Trophoblast cell (in vitro differentiated cells and primary cell): ENCODE results near the gene NRDE2.

Experiments
- DNase-seq, 2 donors: peaks; one replicate each; pipeline ENCODE4 v3.0.0-alpha.2; 2016
- H2AFZ ChIP-seq: 2 replicates; pipeline ENCODE4 v1.6.1; 2013; ENCODE audit warnings: low read length, moderate library complexity, mild to moderate bottlenecking; ENCODE audit not compliant: insufficient read depth, poor library complexity
- H2AK5ac ChIP-seq: 2 replicates; pipeline ENCODE4 v1.6.1; 2013; ENCODE audit warnings: mild to moderate bottlenecking, low read length
- H2BK120ac ChIP-seq: 2 replicates; pipeline ENCODE4 v1.6.1; 2013; ENCODE audit warnings: low read length, mild to moderate bottlenecking, moderate library complexity; ENCODE audit not compliant: insufficient read depth, poor library complexity
- H2BK12ac ChIP-seq: 2 replicates; pipeline ENCODE4 v1.6.1; 2013; ENCODE audit warnings: mild to moderate bottlenecking, low read length, moderate library complexity
- H2BK5ac ChIP-seq: 2 replicates; pipeline ENCODE4 v1.6.1; 2013; ENCODE audit warnings: low read length, low read depth, moderate library complexity, mild to moderate bottlenecking; ENCODE audit not compliant: poor library complexity
- H3K14ac ChIP-seq: 2 replicates; pipeline ENCODE4 v1.6.1; 2013; ENCODE audit warnings: mild to moderate bottlenecking, low read length
- H3K18ac ChIP-seq: 2 replicates; pipeline ENCODE4 v1.6.1; 2013; ENCODE audit warnings: mild to moderate bottlenecking, low read length
- H3K23ac ChIP-seq: 2 replicates; pipeline ENCODE4 v1.6.1; 2013; ENCODE audit warnings: low read length
- H3K27ac ChIP-seq: 2 replicates; pipeline ENCODE4 v1.5.1; 2013; ENCODE audit warnings: low read depth, mild to moderate bottlenecking, inconsistent platforms, low read length, moderate library complexity
- H3K27me3 ChIP-seq: 2 replicates; pipeline ENCODE4 v1.6.1; 2013; ENCODE audit warnings: inconsistent platforms, mild to moderate bottlenecking, low read length, moderate library complexity; ENCODE audit not compliant: insufficient read depth
- H3K36me3 ChIP-seq, 2 experiments: 1 replicate in 1 of 2; 2 replicates in 1 of 2; pipeline ENCODE4 v1.6.1; 2013; ENCODE audit warnings: low read length in 2 of 2, mild to moderate bottlenecking in 2 of 2, moderate library complexity in 1 of 2; ENCODE audit not compliant: insufficient read depth in 2 of 2, control insufficient read depth in 1 of 2
- H3K4ac ChIP-seq: 2 replicates; pipeline ENCODE4 v1.6.1; 2013; ENCODE audit warnings: low read depth, mild to moderate bottlenecking, low read length, moderate library complexity
- H3K4me1 ChIP-seq, 2 experiments: 1 replicate in 1 of 2; 2 replicates in 1 of 2; pipeline ENCODE4 v1.6.1; 2013; ENCODE audit warnings: low read length in 2 of 2, mild to moderate bottlenecking in 2 of 2, moderate library complexity in 1 of 2; ENCODE audit not compliant: insufficient read depth in 2 of 2, control insufficient read depth in 1 of 2
- H3K4me2 ChIP-seq: 2 replicates; pipeline ENCODE4 v1.6.1; 2013; ENCODE audit warnings: inconsistent platforms, mild to moderate bottlenecking, low read length, moderate library complexity
- H3K4me3 ChIP-seq: 2 replicates; pipeline ENCODE4 v1.5.1; 2013; ENCODE audit warnings: mild to moderate bottlenecking, low read depth, low read length, inconsistent platforms
- H3K79me1 ChIP-seq: one replicate; pipeline ENCODE4 v1.6.1; 2013; ENCODE audit warnings: low read length
- H3K79me2 ChIP-seq: 2 replicates; pipeline ENCODE4 v1.6.1; 2013; ENCODE audit warnings: low read length, mild to moderate bottlenecking; ENCODE audit not compliant: control insufficient read depth, insufficient read depth, poor library complexity
- H3K9ac ChIP-seq: 2 replicates; pipeline ENCODE4 v1.6.1; 2013; ENCODE audit warnings: mild to moderate bottlenecking, low read length
- H3K9me3 ChIP-seq: 2 replicates; pipeline ENCODE4 v1.6.1; 2013; ENCODE audit warnings: low read depth, mild to moderate bottlenecking, control low read depth, inconsistent platforms, low read length; ENCODE audit not compliant: insufficient read depth
- H4K12ac ChIP-seq: 2 replicates; pipeline ENCODE4 v1.6.1; 2013; ENCODE audit warnings: low read depth, mild to moderate bottlenecking, low read length, moderate library complexity
- H4K8ac ChIP-seq: 2 replicates; pipeline ENCODE4 v1.6.1; 2013; ENCODE audit warnings: low read depth, mild to moderate bottlenecking, low read length, moderate library complexity
- H4K91ac ChIP-seq: one replicate; pipeline ENCODE4 v1.6.1; 2013; ENCODE audit warnings: low read depth, mild to moderate bottlenecking, low read length, moderate library complexity
- WGBS: extraction: QIAGEN DNeasy Blood & Tissue Kit; methylation state at CpG from one replicate; pipeline ENCODE4 v1.1.7; 2013; ENCODE audit warnings: missing lambda C conversion rate; ENCODE audit not compliant: insufficient read length, insufficient coverage; ENCODE audit errors: extremely low coverage; 5-methylcytosine and 5-hydroxymethylcytosine counted together

Gene NRDE2

GRCh38 chr14:90281756-90282155, 50.0 kb downstream of the NRDE2 start:
- Histone ChIP-seq H3K14ac (no peak overlapping the region), H3K4me3 (no peak overlapping the region), H3K27ac (no peak overlapping the region), H3K4me2 (no peak overlapping the region), H4K12ac (no peak overlapping the region), H2AK5ac (no peak overlapping the region), H4K8ac (no peak overlapping the region), H3K23ac (no peak overlapping the region), H3K36me3 (peaks cover 19 to 29% of the 10 kb centered on the region in 2 experiments), H3K4me1 (peaks cover 0 to 7% of the 10 kb centered on the region in 2 experiments), H3K9ac (no peak overlapping the region), H2AFZ (no peak overlapping the region), H3K27me3 (no peaks in the 10 kb centered on the region), H3K79me1 (no peaks in the 10 kb centered on the region), H4K91ac (no peak overlapping the region), H3K4ac (no peak overlapping the region), H2BK5ac (no peak overlapping the region), H3K18ac (no peak overlapping the region), H2BK12ac (no peak overlapping the region), H3K9me3 (no peaks in the 10 kb centered on the region), H3K79me2 (no peaks in the 10 kb centered on the region), H2BK120ac (no peak overlapping the region)
- DNase-seq = no peak

DNA sequence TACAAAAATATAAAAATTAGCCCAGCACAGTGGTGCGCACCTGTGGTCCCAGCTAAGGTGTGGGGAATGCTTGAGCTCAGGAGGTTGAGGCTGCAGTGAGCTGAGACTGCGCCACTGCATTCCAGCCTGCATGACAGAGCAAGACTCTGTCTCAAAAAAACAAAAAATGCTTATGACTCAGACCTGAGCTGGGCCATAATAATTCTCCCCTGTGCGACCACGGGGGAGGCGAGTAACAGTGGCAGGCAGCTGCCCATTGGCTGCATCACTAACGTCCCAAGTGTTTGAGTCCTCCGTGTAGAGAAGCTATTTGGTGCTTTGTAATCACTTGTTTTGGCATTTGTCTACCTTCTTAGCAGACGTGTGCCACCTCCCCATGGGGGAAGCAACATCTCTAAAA, 50.5 kb downstream of the NRDE2 start:
- H3K9ac ChIP-seq = no peak overlapping the region
- no peak overlapping the region for H3K14ac ChIP-seq

DNA sequence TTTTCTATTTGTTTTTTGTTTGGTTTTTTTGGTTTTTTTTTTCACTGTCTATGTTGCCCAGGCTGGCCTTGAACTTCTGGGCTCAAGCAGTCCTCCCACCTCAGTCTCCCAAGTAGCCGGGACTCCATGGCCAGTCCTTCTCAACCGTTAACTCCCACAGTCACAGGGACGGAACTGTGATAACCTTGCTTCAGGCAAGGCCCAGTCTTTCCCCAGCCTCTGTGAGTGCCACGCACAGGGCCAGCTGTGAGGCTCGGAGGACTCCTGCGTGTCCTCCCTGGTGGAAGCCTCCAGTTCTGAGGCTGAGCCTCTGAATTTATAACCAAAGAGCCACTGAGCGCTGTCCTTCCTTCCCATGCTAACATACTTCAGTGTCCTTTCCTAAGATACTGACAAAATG, 51.6 kb downstream of the NRDE2 start:
- Histone ChIP-seq H3K9me3 (no peaks in the 10 kb centered on the region), H3K27ac (no peak overlapping the region), H3K23ac (no peak overlapping the region), H2BK5ac (no peak overlapping the region), H3K27me3 (no peaks in the 10 kb centered on the region), H3K18ac (no peak overlapping the region), H2BK120ac (no peak overlapping the region), H4K91ac (no peak overlapping the region), H3K4ac (no peak overlapping the region), H2BK12ac (no peak overlapping the region), H3K4me1 (peaks cover 0 to 7% of the 10 kb centered on the region in 2 experiments), H2AFZ (no peak overlapping the region), H4K8ac (no peak overlapping the region), H3K79me2 (no peaks in the 10 kb centered on the region), H4K12ac (no peak overlapping the region), H3K79me1 (no peaks in the 10 kb centered on the region), H3K14ac (no peak overlapping the region), H3K4me3 (no peak overlapping the region), H2AK5ac (no peak overlapping the region), H3K36me3 (peaks cover 19 to 28% of the 10 kb centered on the region in 2 experiments), H3K9ac (no peak overlapping the region), H3K4me2 (no peak overlapping the region)
- DNase-seq = no peak
- WGBS = no CpG with 5 or more reads among the region's 7 CpGs

More for the DNA sequence above, 50.5 kb downstream of the NRDE2 start:
- H3K23ac ChIP-seq = no peak overlapping the region
- no peak overlapping the region for H3K4ac ChIP-seq
- H3K79me2 ChIP-seq = no peaks in the 10 kb centered on the region
- no peaks in the 10 kb centered on the region for H3K79me1 ChIP-seq
- no peaks in the 10 kb centered on the region for H3K27me3 ChIP-seq
- WGBS = no CpG with 5 or more reads among the region's 8 CpGs
- peak; percentile 56 to 75 for DNase-seq
- no peak overlapping the region for H3K4me2 ChIP-seq
- H4K8ac ChIP-seq = no peak overlapping the region
- peaks cover 19 to 26% of the 10 kb centered on the region in 2 experiments for H3K36me3 ChIP-seq
- H3K18ac ChIP-seq = no peak overlapping the region
- H3K9me3 ChIP-seq = no peaks in the 10 kb centered on the region
- no peak overlapping the region for H2BK5ac ChIP-seq
- peaks cover 0 to 7% of the 10 kb centered on the region in 2 experiments for H3K4me1 ChIP-seq
- H4K12ac ChIP-seq = no peak overlapping the region
- H2BK12ac ChIP-seq = no peak overlapping the region
- H2AFZ ChIP-seq = no peak overlapping the region
- no peak overlapping the region for H4K91ac ChIP-seq
- no peak overlapping the region for H3K4me3 ChIP-seq
- no peak overlapping the region for H2AK5ac ChIP-seq
- H2BK120ac ChIP-seq = no peak overlapping the region
- H3K27ac ChIP-seq = no peak overlapping the region

DNA sequence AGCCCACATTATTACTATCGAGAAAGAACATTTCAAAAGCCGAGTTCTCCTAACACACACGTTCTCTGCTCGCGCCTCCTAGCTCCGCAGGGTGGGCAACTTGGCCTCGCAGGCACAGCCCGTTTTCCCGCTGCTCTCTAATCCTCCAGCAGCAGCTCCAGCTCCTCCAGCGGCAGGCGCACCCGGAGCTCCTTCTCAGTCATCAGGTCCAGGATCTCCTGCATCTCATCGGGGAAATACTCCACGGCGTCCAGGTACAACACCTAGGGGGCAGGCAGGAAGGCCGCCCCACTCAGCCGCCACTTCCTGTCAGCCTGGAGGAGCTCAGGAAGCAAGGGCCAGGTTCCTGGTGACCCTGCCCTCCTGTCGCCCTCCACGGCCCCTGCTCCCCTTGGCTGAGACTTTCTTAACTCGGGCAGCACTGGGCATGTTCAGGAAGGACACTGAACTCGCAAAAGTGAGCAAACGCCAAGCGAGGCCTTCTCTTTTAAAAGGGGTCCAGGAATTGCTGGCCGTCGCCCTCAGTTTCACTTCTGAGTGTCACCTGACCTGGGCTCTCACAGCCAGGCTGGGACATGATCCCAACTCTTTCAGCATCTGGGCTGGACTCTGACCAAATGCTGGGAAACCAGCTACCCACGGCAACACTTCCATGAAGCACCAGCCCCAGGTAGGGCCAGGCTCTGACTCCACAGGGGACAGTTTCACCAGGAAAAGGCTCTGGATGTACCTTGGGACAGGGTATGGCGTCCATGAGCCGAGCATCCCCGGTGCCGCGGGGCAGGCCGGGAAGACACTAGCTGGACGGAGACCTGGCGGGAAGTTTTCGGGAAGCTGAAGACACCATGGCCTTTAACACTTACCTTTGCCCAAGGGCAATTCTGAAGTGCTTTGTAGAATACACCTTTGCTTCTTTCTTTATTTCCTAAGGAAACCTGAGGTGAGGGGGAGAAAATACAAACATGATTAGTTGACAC, 53.3 kb downstream of the NRDE2 start:
- no peak overlapping the region for H2BK12ac ChIP-seq
- no CpG with 5 or more reads among the region's 35 CpGs for WGBS

More for the DNA sequence above, 53.3 kb downstream of the NRDE2 start:
- H3K9ac ChIP-seq = no peak overlapping the region
- H3K4ac ChIP-seq = no peak overlapping the region
- H3K4me3 ChIP-seq = no peak overlapping the region
- H2AK5ac ChIP-seq = no peak overlapping the region
- no peaks in the 10 kb centered on the region for H3K79me1 ChIP-seq
- H2BK5ac ChIP-seq = no peak overlapping the region
- no peak overlapping the region for H3K14ac ChIP-seq
- no peak overlapping the region for H4K8ac ChIP-seq
- H3K36me3 ChIP-seq = peaks cover 21 to 40% of the 10 kb centered on the region in 2 experiments
- H3K18ac ChIP-seq = no peak overlapping the region
- H3K4me1 ChIP-seq = peaks cover 0 to 7% of the 10 kb centered on the region in 2 experiments
- no peak overlapping the region for H3K23ac ChIP-seq
- no peaks in the 10 kb centered on the region for H3K9me3 ChIP-seq
- H2BK120ac ChIP-seq = no peak overlapping the region
- no peak for DNase-seq
- H4K12ac ChIP-seq = no peak overlapping the region
- no peak overlapping the region for H3K4me2 ChIP-seq
- H4K91ac ChIP-seq = no peak overlapping the region
- H3K27me3 ChIP-seq = no peaks in the 10 kb centered on the region
- H2AFZ ChIP-seq = no peak overlapping the region
- H3K27ac ChIP-seq = no peak overlapping the region
- H3K79me2 ChIP-seq = no peaks in the 10 kb centered on the region
